NCI-H2107 treated with DMSO at 0.1 percent for 48 hours (cell line): ENCODE measurements around the gene GPATCH4.
"Not testable (repeated sequence)": the region's sequence is repeated elsewhere in the genome, so short reads cannot be mapped to it uniquely, and the experiment has no call there.

Experiments
- DNase-seq: peaks from one replicate; lab custom pipeline; 2025; ENCODE audit not compliant: unreplicated experiment; lab: John Stamatoyannopoulos, UW

The GPATCH4 gene

DNA sequence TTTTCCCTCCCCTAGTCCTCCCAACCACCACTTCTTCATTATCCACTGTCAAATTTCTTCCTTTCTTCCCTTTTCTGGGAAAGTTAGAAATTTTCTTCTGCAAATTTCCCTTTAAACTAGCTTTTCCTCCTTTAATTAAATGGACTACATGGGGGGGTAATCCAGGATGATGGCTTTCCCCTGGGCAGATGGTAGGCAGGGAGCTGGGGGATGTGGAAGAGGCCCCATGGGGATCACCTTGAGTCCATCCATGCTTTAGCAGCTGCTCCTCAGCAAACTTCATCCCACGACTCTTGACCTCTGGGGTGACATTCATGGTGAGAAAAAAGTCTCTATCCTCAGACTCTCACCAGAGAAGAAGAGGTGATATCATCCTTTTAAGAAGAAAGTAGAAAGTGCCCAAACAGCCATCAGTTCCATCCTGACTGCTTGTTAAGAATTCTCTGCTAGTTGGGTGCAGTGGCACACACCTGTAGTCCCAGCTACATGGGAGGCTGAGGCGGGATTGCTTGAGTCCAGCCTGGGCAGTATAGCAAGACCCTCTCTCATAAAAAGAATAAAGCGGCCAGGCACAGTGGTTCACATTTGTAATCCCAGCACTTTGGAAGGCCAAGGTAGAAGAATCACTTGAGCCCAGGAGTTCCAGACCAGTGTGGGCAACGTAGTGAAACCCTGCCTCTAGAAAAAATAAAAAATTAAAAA, 2.4 kb downstream of the GPATCH4 start:
- DNase-seq: no peak

DNA sequence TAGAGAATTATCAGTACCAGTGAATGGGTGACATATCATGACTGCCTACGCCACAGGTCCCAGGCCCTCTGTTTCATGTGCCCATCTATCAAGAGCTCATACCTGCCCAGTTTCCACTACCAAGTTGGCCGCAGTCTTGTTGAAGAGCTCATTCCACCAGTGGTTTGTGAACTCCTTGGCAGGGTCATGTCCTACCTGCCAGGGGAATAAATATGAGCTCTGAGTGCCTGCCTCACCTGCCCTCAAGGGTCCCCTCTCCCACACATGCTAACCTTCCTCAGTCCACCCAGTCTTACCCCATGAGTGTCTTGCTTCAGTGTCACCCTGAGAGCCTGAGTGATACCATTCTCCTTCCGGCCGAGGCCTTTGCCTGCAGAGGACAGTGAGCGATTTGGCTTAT, 3.2 kb downstream of the GPATCH4 start:
- DNase-seq: no peak

DNA sequence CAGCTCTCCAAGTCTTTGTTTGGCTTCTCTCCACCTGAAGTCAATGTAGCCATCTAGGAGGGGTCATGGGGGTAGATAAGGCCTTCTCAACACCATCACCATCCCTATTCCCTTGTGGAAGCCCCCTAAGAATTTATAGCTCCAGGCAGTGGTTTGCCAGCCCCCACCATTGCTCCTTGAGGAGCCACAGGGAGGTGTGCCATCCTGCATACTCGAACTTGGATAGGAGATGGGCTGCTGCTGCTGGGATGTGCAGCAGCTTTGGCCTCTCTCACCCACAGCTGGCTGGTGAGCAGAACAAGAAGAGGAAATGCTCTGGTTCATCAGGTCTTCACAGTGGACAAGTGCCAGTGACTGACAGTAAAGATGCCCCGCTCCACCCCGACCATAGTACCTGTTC, 4.9 kb downstream of the GPATCH4 start:
- no peak for DNase-seq

DNA sequence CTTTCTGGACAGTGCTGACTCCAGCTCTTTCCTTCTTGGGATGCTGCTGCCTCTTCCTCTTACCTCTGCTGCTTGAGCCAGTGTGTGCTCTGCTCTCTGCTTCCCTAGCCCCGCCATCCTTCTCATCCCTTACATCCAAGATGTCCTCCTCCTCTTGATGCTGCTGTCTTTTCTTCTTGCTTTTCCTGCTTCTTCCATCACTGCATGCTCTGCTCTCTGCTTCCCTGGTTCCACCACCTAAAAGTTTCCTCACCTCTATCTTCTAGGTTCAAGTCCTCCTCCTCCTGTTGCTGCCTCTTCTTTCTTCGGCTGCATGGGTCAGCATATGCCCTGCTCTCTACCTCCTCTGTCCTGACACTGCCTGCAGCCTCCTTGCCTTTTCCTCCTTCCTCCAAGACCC, 6.3 kb downstream of the GPATCH4 start:
- DNase-seq: no peak

- no peak for DNase-seq
These were observed 7.1 kb downstream of the GPATCH4 start for GRCh38 chr1:156594190-156594589.

DNA sequence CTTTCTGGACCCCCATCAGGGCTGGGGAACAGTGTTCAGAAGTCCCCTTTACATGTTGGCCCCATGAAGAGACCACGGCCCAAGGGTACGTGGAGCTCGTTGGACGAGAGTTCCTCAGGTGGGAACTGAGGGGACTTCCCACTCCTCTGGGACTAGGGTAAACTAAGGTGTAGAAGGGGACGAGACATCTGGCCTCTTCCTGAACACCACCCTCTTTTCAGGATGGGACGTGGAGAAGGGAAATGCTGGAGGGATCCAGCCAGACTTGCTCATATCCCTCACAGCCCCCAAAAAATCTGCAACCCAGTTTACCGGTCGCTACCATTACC, 7.7 kb downstream of the GPATCH4 start:
- DNase-seq: no peak

DNA sequence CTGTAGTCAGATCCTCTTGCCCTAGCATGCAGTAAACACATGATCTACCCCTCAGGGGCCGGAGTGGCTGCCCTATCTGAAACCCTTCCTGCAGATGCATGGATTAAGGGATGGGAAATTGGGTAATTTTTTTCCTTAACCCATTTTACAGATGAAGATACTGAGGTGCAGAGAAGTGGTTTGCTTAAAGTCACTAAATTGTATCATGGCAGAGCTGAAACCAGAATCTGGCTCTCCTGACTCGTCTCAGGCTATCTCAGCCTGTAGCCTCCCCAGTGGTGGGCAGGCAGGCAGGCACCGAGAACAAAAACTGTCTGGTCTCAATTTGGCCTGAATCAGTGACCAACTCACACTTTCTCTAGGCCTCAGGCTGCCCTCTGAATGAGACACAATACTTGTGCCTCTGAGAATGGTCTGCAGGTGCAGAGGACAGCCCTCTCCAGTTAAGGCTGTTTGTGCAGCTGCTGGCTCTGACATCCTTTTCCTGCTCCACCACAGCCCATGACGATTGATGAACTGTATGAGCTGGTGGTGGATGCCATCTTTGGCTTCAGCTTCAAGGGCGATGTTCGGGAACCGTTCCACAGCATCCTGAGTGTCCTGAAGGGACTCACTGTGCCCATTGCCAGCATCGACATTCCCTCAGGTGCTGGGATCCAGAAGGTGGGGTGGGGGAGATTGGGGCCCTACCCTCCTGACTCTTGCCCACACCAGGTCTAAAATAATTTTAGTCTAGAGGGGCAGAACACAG, 8.2 kb downstream of the GPATCH4 start:
- no peak for DNase-seq

DNA sequence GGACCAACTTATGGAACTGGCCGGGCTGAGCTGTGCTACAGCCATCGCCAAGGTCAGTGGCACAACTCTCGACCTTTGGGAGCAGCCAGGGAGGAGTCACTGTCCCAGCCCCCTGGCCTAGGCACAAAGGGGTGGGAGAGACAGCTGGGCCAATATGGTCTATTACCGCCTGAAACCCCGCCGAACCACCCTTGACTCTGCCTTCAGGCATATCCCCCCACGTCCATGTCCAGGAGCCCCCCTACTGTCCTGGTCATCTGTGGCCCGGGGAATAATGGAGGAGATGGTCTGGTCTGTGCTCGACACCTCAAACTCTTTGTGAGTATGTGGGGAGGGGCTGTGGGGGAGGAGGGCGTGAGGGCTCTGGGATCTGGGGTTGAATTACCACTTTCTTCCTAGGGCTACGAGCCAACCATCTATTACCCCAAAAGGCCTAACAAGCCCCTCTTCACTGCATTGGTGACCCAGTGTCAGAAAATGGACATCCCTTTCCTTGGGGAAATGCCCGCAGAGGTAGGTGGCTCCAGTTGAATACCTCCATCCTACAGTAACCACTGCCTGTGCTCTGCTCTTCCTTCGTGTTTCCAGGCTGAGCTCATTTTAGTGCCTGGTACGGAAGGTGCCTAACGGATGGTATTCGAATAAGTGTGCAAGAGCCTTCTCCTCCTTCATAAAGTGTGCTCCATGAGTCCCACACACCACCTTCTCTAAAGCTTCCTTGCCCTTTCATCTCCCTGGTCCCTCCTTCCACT, 8.9 kb downstream of the GPATCH4 start:
- no peak for DNase-seq

DNA sequence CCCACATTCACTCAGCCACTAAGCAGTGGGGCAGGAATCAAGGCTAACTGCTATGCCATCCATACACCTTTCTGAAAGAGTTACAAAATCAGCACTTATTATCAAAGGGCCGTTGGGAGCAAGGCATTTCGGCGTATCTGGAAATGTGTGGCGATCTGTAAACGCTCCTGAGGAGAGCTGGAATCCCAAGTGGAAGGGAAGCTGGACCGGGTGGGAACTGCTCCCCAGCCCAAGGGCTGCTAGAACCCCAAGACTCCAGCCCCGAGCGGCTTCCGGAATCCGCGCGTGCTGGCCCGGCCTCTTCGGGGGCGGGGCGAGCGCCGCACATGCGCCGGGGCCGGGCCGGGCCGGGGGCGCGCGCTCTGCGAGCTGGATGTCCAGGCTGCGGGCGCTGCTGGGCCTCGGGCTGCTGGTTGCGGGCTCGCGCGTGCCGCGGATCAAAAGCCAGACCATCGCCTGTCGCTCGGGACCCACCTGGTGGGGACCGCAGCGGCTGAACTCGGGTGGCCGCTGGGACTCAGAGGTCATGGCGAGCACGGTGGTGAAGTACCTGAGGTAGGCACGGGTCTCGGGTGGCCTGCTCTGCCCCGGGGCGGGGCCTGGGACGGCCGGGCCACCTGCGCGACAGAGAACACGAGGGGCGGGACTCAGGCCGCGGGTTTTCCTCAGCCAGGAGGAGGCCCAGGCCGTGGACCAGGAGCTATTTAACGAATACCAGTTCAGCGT, 9.7 kb downstream of the GPATCH4 start, which contains the start of gene NAXE:
Gene NAXE, plus strand, starts transcription at position 345 of the 726 bp plus-strand sequence. Its CDS starts 29 bp downstream, at position 374.
- peak; percentile 24 for DNase-seq

DNA sequence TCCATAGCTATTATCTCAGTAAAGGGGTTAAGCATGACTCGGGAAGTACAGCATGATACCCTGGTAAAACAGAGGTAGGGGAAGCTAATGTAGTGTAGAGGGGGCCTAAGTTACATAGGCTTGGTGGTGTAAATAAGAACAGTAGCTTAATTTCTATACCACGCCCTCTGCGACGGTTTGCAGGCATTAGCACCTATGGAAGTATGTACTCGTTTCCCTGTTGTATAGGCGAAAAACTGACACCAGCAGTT, 10.2 kb downstream of the GPATCH4 start:
- DNase-seq: no peak

GRCh38 chr1:156590326-156591180, 10.7 kb downstream of the GPATCH4 start:
- DNase-seq: peak; percentile 18

- no peak for DNase-seq
These were observed 11.7 kb downstream of the GPATCH4 start for GRCh38 chr1:156589546-156589945.

DNA sequence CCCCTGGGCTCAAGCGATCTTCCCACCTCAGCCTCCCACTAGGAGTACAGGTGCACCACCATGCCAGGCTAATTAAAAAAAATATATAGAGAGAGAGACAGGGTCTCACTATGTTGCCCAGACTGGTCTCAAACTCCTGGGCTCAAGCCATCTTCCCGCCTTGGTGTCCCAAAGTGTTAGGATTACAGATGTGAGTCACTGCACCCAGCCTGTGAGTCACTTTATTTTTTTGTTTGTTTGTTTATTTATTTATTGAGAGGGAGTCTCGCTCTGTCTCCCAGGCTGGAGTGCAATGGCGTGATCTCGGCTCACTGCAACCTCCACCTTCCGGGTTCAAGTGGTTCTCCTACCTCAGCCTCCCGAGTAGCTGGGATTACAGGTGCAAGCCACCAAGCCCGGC, 13.4 kb downstream of the GPATCH4 start:
- not testable (repeated sequence) for DNase-seq

GRCh38 chr1:156586892-156587477, 14.3 kb downstream of the GPATCH4 start:
- DNase-seq: no peak

GRCh38 chr1:156586323-156586722, 15.0 kb downstream of the GPATCH4 start:
- no peak for DNase-seq

DNA sequence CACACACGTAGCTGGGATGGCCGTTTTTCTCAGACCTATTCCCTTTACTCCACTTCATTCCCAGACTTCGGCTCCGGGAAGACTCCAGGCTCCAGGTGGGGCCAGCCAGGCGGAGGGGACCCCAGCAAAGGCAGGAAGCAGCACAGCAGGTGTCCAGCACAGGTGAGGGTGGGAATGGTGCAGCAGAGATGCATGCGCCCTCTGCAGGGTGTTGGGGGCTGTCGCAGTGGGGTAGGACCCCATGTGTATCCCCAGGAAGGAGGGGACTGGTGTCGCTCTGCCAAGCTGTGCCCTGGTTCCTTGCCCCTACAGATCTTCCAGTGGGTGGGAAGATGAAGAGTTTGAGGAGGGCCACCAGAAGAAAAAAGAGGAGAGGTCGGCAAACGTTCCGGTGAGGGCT, 16.5 kb downstream of the GPATCH4 start:
- no peak for DNase-seq

DNA sequence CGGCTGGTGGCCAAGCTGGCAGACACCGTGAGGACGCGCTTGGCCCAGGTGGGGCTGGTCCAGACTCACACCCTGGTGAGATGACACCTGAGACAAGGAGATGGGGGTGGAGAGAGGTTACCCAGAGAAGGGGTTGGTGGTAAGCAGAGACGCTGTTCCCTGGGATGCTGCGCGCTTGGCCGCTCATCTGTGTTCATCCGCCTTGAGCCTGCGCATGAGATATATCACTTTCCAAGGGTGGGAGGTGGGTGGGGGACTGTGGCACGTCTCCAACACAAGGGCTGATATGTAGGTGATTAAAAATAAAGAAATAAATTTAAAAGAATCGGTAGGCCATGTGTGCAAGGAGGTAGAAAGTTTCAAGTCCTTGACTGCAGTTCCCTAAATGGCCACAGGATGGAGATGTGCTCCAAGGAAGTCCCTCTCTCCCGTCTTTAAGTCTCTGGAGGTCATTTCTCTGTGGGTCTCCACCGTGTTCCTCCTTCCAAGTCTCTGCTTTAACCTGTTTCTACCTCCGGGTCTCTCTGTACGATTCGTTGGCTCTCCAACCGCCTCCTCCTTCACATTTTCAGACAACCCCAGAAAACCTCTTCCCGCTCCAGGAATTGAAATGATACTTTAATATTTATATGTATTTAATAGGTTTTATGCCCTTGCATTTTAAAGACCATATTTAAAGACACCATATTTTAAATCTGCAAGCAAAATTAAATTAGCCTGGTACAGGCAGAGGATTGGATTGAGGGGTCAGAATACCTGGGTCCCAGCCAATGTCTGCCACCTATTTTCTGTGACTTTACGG, 17.3 kb downstream of the GPATCH4 start:
- peak; percentile 70 for DNase-seq

GRCh38 chr1:156582388-156583017, 18.8 kb downstream of the GPATCH4 start:
- DNase-seq: no peak
